RWPE2 (cell line): Measurements from ENCODE around the gene MYH13.

ENCODE experiments used
- ATAC-seq: fragments of 200-7000 bp; cut with Tn5 transposase; 3 replicates; pipeline ENCODE4 v1.9.1; 2021; ENCODE audit warnings: low read depth
- DNase-seq: peaks from one replicate; pipeline ENCODE4 v3.0.0-alpha.2; 2020; ENCODE audit warnings: low spot score
- H3K27ac ChIP-seq: fragments of 450-650 bp; 2 replicates; pipeline ENCODE4 v1.5.1; 2017; ENCODE audit warnings: mild to moderate bottlenecking; ENCODE audit not compliant: poor library complexity, severe bottlenecking
- H3K27me3 ChIP-seq: fragments of 250-450 bp; sonication (Bioruptor Pico); 2 replicates; pipeline ENCODE4 v1.5.1; 2021; ENCODE audit warnings: mild to moderate bottlenecking, moderate library complexity; ENCODE audit not compliant: insufficient read depth, poor library complexity, severe bottlenecking
- H3K36me3 ChIP-seq: fragments of 250-450 bp; sonication (Bioruptor Pico); 2 replicates; pipeline ENCODE4 v1.5.1; 2020; ENCODE audit warnings: low read depth, mild to moderate bottlenecking, moderate library complexity
- H3K4me1 ChIP-seq: fragments of 250-450 bp; sonication (Bioruptor Pico); 2 replicates; pipeline ENCODE4 v1.5.1; 2021; ENCODE audit warnings: mild to moderate bottlenecking, moderate library complexity; ENCODE audit not compliant: insufficient read depth, poor library complexity, severe bottlenecking
- H3K4me3 ChIP-seq: fragments of 250-450 bp; sonication (Bioruptor Pico); 2 replicates; pipeline ENCODE4 v1.5.1; 2021; ENCODE audit warnings: mild to moderate bottlenecking, moderate library complexity; ENCODE audit not compliant: severe bottlenecking
- H3K9me3 ChIP-seq: fragments of 250-450 bp; sonication (Bioruptor Pico); 2 replicates; pipeline ENCODE4 v1.5.1; 2021; ENCODE audit warnings: mild to moderate bottlenecking, moderate library complexity; ENCODE audit not compliant: severe bottlenecking
- TF ChIP-seq, protein P1 (sequence below): fragments of 450-650 bp; IDR thresholded peaks from one replicate; pipeline ENCODE4 v1.5.1; 2017; ENCODE audit warnings: mild to moderate bottlenecking, moderate library complexity; ENCODE audit not compliant: poor library complexity, severe bottlenecking

Gene MYH13

GRCh38 chr17:10275418-10275817, 97.4 kb downstream of the MYH13 start:
- no peak for DNase-seq
- H3K4me3 ChIP-seq: no peak overlapping the region
- H3K4me1 ChIP-seq: no peaks in the 10 kb centered on the region
- ATAC-seq: no peak
- H3K27ac ChIP-seq: no peak overlapping the region
- no peaks in the 10 kb centered on the region for H3K9me3 ChIP-seq
- H3K27me3 ChIP-seq: peaks cover 2% of the 10 kb centered on the region
- TF ChIP-seq, protein P1, sequence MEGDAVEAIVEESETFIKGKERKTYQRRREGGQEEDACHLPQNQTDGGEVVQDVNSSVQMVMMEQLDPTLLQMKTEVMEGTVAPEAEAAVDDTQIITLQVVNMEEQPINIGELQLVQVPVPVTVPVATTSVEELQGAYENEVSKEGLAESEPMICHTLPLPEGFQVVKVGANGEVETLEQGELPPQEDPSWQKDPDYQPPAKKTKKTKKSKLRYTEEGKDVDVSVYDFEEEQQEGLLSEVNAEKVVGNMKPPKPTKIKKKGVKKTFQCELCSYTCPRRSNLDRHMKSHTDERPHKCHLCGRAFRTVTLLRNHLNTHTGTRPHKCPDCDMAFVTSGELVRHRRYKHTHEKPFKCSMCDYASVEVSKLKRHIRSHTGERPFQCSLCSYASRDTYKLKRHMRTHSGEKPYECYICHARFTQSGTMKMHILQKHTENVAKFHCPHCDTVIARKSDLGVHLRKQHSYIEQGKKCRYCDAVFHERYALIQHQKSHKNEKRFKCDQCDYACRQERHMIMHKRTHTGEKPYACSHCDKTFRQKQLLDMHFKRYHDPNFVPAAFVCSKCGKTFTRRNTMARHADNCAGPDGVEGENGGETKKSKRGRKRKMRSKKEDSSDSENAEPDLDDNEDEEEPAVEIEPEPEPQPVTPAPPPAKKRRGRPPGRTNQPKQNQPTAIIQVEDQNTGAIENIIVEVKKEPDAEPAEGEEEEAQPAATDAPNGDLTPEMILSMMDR: no peak
- H3K36me3 ChIP-seq: no peaks in the 10 kb centered on the region

GRCh38 chr17:10271106-10271562, 101.7 kb downstream of the MYH13 start:
- no peaks in the 10 kb centered on the region for H3K9me3 ChIP-seq
- H3K36me3 ChIP-seq: no peaks in the 10 kb centered on the region
- DNase-seq: no peak
- H3K27me3 ChIP-seq: peaks cover 2% of the 10 kb centered on the region
- no peak for ATAC-seq
- H3K4me3 ChIP-seq: no peak overlapping the region
- TF ChIP-seq, protein P1: no peak
- no peaks in the 10 kb centered on the region for H3K4me1 ChIP-seq
- H3K27ac ChIP-seq: no peak overlapping the region

DNA sequence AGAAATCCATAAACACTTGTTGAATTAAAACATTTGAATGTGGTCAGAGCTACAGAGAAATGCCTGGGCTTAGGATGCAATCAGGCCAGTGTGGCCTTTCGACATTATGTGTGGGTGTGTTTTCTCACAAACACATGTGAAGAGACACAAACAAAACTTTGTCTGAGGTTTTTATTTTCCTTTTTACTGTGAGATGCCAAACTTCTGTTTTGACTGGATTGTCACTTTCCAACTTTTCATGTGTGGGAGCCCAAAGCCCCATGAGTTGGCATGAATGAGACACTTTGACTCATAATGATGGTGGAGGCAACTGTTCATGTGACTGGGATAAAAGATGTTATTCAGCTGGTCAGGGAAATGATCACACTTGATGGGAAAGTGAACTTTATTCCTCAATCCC, 102.5 kb downstream of the MYH13 start:
- no peak for ATAC-seq
- Histone ChIP-seq H3K4me3 (no peak overlapping the region), H3K27ac (no peak overlapping the region), H3K9me3 (no peaks in the 10 kb centered on the region), H3K36me3 (no peaks in the 10 kb centered on the region), H3K27me3 (peaks cover 2% of the 10 kb centered on the region), H3K4me1 (no peaks in the 10 kb centered on the region)
- DNase-seq: no peak
- TF ChIP-seq, protein P1: no peak

- DNase-seq: no peak
These were observed 104.8 kb downstream of the MYH13 start for GRCh38 chr17:10268005-10268404.

GRCh38 chr17:10266296-10266876, 106.4 kb downstream of the MYH13 start:
- H3K9me3 ChIP-seq: no peaks in the 10 kb centered on the region
- DNase-seq: no peak
- no peaks in the 10 kb centered on the region for H3K4me1 ChIP-seq
- H3K27me3 ChIP-seq: no peaks in the 10 kb centered on the region
- no peak overlapping the region for H3K4me3 ChIP-seq
- no peaks in the 10 kb centered on the region for H3K36me3 ChIP-seq
- ATAC-seq: no peak
- no peak overlapping the region for H3K27ac ChIP-seq
- TF ChIP-seq, protein P1: no peak

More at GRCh38 chr17:10268005-10268404, 104.8 kb downstream of the MYH13 start:
- Histone ChIP-seq H3K9me3 (no peaks in the 10 kb centered on the region), H3K36me3 (no peaks in the 10 kb centered on the region), H3K27ac (no peak overlapping the region), H3K4me3 (no peak overlapping the region), H3K4me1 (no peaks in the 10 kb centered on the region), H3K27me3 (peaks cover 2% of the 10 kb centered on the region)
- no peak for ATAC-seq
- TF ChIP-seq, protein P1: no peak
